Keratinocyte (primary cell): ENCODE measurements around the gene PLCG2.

Source experiments
- EZH2 ChIP-seq: IDR thresholded peaks from one replicate; pipeline ENCODE4 v1.6.1; 2012; ENCODE audit warnings: inconsistent platforms, mild to moderate bottlenecking, low read length, moderate library complexity
- TF ChIP-seq, protein P1 (sequence below), 3 experiments: IDR thresholded peaks in 1 of 3; conservative IDR thresholded peaks in 1 of 3; optimal IDR thresholded peaks in 1 of 3; 2 replicates in 2 of 3; 3 replicates in 1 of 3; pipeline versions ENCODE3 to v1.5.1; 2011; ENCODE audit warnings: low read length in 3 of 3, mild to moderate bottlenecking in 3 of 3, moderate library complexity in 2 of 3, control low read depth in 1 of 3, inconsistent platforms in 1 of 3; ENCODE audit not compliant: insufficient read depth in 2 of 3; ENCODE audit errors: extremely low read depth in 1 of 3

DNA sequence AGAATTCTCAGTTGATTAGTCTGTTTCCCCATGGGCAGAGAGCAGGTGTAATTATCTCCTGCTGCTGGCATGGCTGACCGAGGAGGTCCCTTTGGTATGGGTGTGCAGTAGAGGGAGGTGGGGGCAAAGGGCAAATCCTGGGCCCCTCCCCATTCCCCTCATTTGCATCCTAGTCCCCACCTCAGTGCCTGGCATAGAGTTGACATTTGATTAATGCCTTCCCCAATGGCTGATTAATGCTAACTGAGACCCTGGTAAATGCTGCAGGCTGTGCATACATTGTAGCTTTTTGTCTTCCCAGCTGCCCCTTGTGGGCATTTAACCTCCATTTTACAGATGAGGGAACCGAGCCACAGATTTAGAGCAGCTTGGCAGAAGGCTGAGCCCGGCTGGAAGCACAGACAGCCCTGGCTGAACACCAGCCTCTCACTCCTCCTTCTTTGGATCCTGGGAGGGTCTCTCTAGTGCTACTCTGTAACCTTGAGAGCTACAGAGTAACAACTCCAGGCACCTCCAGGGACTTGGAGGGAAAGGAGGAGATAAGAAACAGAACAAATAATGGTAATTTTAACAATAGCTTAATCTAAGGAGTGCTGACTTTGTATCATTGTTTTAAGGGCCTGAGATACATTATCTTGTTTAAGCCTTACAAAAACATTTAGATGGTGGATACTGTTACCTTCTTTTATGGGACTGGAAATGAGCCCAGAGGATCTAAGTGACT, 5.1 kb downstream of the PLCG2 start:
- TF ChIP-seq, protein P1, sequence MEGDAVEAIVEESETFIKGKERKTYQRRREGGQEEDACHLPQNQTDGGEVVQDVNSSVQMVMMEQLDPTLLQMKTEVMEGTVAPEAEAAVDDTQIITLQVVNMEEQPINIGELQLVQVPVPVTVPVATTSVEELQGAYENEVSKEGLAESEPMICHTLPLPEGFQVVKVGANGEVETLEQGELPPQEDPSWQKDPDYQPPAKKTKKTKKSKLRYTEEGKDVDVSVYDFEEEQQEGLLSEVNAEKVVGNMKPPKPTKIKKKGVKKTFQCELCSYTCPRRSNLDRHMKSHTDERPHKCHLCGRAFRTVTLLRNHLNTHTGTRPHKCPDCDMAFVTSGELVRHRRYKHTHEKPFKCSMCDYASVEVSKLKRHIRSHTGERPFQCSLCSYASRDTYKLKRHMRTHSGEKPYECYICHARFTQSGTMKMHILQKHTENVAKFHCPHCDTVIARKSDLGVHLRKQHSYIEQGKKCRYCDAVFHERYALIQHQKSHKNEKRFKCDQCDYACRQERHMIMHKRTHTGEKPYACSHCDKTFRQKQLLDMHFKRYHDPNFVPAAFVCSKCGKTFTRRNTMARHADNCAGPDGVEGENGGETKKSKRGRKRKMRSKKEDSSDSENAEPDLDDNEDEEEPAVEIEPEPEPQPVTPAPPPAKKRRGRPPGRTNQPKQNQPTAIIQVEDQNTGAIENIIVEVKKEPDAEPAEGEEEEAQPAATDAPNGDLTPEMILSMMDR (optimal IDR thresholded peaks at IDR 0.05 in 1 of 3, IDR thresholded peaks at IDR 0.05 in 1 of 3, conservative IDR thresholded peaks at IDR 0.05 in 1 of 3; ENCODE audit: extremely low read depth in 1 of 3, insufficient read depth in 2 of 3, low read length in 3 of 3): no peak
- TF ChIP-seq EZH2: no peak
